Caco-2 (cell line): ENCODE data around the gene AQR. TPM values are rescaled to one million over a fixed set of nuclear protein-coding genes. Genes with fewer than 3 reads are reported as not detected.
"Not testable (repeated sequence)": the region's sequence is repeated elsewhere in the genome, so short reads cannot be mapped to it uniquely, and the experiment has no call there.

ENCODE experiments used
- BruUV-seq: library from RNA; stranded (reverse); fragments of 400-500 nt; replicated peaks from 2 replicates; lab custom pipeline; 2021; lab: Mats Ljungman, UMichigan
- CTCF ChIA-PET: fragments of 300-600 bp; sonication (Branson Sonifier 250); formaldehyde crosslinking; loops from one replicate; lab custom pipeline; 2022; ENCODE audit warnings: antibody characterized with exemption; lab: Charles Lee
- POLR2A ChIA-PET: fragments of 300-600 bp; sonication (Branson Sonifier 250); formaldehyde crosslinking; loops from one replicate; lab custom pipeline; 2022; ENCODE audit warnings: antibody characterized with exemption; lab: Charles Lee
- DNase-seq, 2 experiments: peaks; one replicate each; pipeline versions ENCODE4 v3.0.0 to v3.0.0-alpha.2; 2020 to 2022
- H3K27me3 ChIP-seq: replicated peaks from 2 replicates; pipeline ENCODE4 v1.6.0; 2011; ENCODE audit warnings: low read length; ENCODE audit not compliant: control insufficient read depth, insufficient read depth
- H3K36me3 ChIP-seq: 2 replicates; pipeline ENCODE4 v1.5.1; 2011; ENCODE audit warnings: low read length; ENCODE audit not compliant: control insufficient read depth, insufficient read depth
- H3K4me1 ChIP-seq: fragments of 250-450 bp; sonication (Bioruptor Pico); 2 replicates; pipeline ENCODE4 v1.5.1; 2020; ENCODE audit warnings: mild to moderate bottlenecking
- H3K4me3 ChIP-seq: 2 replicates; pipeline ENCODE4 v1.5.1; 2011; ENCODE audit warnings: low read depth, mild to moderate bottlenecking, control low read depth, low read length
- H3K9me3 ChIP-seq: fragments of 250-450 bp; sonication (Bioruptor Pico); 2 replicates; pipeline ENCODE4 v1.5.1; 2020; ENCODE audit warnings: mild to moderate bottlenecking, moderate library complexity
- H3K27ac Mint-ChIP-seq: one replicate; pipeline ENCODE4 v1.8.0; 2022; ENCODE audit warnings: mixed read lengths; ENCODE audit not compliant: unreplicated experiment
- H3K27me3 Mint-ChIP-seq: one replicate; pipeline ENCODE4 v1.8.0; 2022; ENCODE audit warnings: mixed read lengths; ENCODE audit not compliant: insufficient read depth, unreplicated experiment
- H3K36me3 Mint-ChIP-seq: one replicate; pipeline ENCODE4 v1.8.0; 2022; ENCODE audit warnings: mild to moderate bottlenecking, mixed read lengths; ENCODE audit not compliant: insufficient read depth, unreplicated experiment
- H3K4me1 Mint-ChIP-seq: one replicate; pipeline ENCODE4 v1.8.0; 2022; ENCODE audit warnings: low read depth, mixed read lengths; ENCODE audit not compliant: unreplicated experiment
- H3K4me3 Mint-ChIP-seq: one replicate; pipeline ENCODE4 v1.8.0; 2022; ENCODE audit warnings: mild to moderate bottlenecking, moderate library complexity, mixed read lengths; ENCODE audit not compliant: unreplicated experiment
- H3K9me3 Mint-ChIP-seq: one replicate; pipeline ENCODE4 v1.8.0; 2022; ENCODE audit warnings: mixed read lengths; ENCODE audit not compliant: unreplicated experiment
- intact Hi-C: fragments of 100-400 bp; cut with micrococcal nuclease; formaldehyde crosslinking; loops from one replicate; pipeline ENCODE4 v1.10.0; 2022; ENCODE audit not compliant: unreplicated experiment
- total RNA-seq: library from RNA; stranded (reverse); gene quantifications from 2 replicates; pipeline ENCODE4 v1.2.3, GENCODE V29; 2022
- TF ChIP-seq, protein P1 (sequence below), 2 experiments: fragments of 200-600 bp in 1 of 2; IDR thresholded peaks; 1 replicate in 1 of 2; 2 replicates in 1 of 2; pipeline versions ENCODE4 v1.5.1 to v1.8.0; 2011 to 2022; ENCODE audit warnings: antibody characterized with exemption in 1 of 2, control low read depth in 1 of 2, inconsistent platforms in 1 of 2, low read depth in 1 of 2, low read length in 1 of 2, mild to moderate bottlenecking in 1 of 2, moderate library complexity in 1 of 2; ENCODE audit not compliant: insufficient read depth in 1 of 2, severe bottlenecking in 1 of 2, unreplicated experiment in 1 of 2

The AQR gene
- total RNA-seq, 1 experiment from 2014 or later = 27.7 TPM

DNA sequence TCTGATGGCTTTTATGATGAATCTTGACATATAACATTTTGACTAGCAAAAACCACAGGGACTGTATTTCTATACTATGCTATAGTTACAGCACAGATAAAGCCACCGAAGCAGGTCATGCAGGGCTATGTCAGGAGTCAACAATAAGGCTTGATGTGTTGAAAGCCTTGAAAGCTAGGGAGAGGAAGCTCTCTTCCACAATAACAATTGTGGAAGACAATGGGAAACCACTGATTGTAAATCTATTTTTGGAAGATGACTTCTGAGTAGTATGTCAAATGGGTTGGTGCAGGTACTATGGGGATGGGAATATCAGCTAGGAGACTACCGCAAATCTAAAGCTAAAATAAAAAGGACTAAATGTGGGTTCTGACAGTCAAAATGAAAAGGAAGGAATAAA lies 4.0 kb upstream of the AQR start:
- TF ChIP-seq, protein P1, sequence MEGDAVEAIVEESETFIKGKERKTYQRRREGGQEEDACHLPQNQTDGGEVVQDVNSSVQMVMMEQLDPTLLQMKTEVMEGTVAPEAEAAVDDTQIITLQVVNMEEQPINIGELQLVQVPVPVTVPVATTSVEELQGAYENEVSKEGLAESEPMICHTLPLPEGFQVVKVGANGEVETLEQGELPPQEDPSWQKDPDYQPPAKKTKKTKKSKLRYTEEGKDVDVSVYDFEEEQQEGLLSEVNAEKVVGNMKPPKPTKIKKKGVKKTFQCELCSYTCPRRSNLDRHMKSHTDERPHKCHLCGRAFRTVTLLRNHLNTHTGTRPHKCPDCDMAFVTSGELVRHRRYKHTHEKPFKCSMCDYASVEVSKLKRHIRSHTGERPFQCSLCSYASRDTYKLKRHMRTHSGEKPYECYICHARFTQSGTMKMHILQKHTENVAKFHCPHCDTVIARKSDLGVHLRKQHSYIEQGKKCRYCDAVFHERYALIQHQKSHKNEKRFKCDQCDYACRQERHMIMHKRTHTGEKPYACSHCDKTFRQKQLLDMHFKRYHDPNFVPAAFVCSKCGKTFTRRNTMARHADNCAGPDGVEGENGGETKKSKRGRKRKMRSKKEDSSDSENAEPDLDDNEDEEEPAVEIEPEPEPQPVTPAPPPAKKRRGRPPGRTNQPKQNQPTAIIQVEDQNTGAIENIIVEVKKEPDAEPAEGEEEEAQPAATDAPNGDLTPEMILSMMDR (IDR thresholded peaks at IDR 0.05; ENCODE audit: insufficient read depth in 1 of 2, low read depth in 1 of 2, low read length in 1 of 2, severe bottlenecking in 1 of 2, unreplicated experiment in 1 of 2) = no peak
- BruUV-seq = no TSS peak
- Mint-ChIP-seq H3K4me1 (peaks cover 2% of the 10 kb centered on the region), H3K4me3 (no peak overlapping the region), H3K27ac (no peak overlapping the region), H3K36me3 (peaks cover 17% of the 10 kb centered on the region), H3K27me3 (no peaks in the 10 kb centered on the region), H3K9me3 (no peaks in the 10 kb centered on the region)
- POLR2A ChIA-PET = no interaction called here
- Histone ChIP-seq H3K27me3 (no peaks in the 10 kb centered on the region), H3K36me3 (no peaks in the 10 kb centered on the region), H3K4me3 (no peak overlapping the region), H3K9me3 (no peaks in the 10 kb centered on the region), H3K4me1 (0 out of 2 replicates have a peak, but pooled peaks cover under 1% of the 10 kb centered on the region)
- DNase-seq = no peak
- CTCF ChIA-PET = no interaction called here
- intact Hi-C loops = no loop called here

DNA sequence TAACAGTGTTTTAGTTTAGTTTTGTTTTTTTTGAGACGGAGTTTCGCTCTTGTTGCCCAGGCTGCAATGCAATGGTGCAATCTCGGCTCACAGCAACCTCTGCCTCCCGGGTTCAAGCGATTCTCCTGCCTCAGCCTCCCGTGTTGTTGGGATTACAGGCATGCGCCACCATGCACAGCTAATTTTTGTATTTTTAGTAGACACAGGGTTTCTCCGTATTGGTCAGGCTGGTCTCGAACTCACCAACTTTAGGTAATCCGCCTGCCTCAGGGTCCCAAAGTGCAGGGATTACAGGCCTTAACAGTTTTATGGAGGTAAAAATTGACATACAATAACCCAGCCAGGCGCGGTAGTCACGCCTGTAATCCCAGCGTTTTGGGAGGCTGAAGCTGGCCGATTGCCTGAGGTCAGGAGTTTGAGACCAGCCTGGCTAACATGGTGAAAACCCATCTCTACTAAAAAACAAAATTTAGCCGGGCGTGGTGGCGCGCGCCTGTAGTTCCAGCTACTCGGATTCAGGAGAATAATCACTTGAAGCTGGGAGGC lies 629 bp upstream of the AQR start:
- intact Hi-C loops, DNase-seq, BruUV-seq, H3K27me3 ChIP-seq, H3K4me1 ChIP-seq, H3K9me3 Mint-ChIP-seq, H3K36me3 ChIP-seq, H3K9me3 ChIP-seq, H3K27me3 Mint-ChIP-seq: not testable (repeated sequence)
- peaks cover 26% of the 10 kb centered on the region for H3K36me3 Mint-ChIP-seq
- peak overlapping the region; percentile 93 for H3K4me3 ChIP-seq
- POLR2A ChIA-PET = interaction anchor here (0.7 to 1.5 kb wide), 3 partner anchors 13 to 18 kb away, joined by 3 to 26 read pairs (median 6); partner anchors contain the start of gene ZNF770
- peak overlapping the region; percentile 99 for H3K27ac Mint-ChIP-seq
- peaks cover 25% of the 10 kb centered on the region for H3K4me1 Mint-ChIP-seq
- peak overlapping the region; percentile 98 for H3K4me3 Mint-ChIP-seq
- CTCF ChIA-PET = interaction anchor here (0.6 to 1.5 kb wide), 12 partner anchors 10 to 910 kb away, joined by 3 to 30 read pairs (median 3); partner anchors contain the start of gene ZNF770

DNA sequence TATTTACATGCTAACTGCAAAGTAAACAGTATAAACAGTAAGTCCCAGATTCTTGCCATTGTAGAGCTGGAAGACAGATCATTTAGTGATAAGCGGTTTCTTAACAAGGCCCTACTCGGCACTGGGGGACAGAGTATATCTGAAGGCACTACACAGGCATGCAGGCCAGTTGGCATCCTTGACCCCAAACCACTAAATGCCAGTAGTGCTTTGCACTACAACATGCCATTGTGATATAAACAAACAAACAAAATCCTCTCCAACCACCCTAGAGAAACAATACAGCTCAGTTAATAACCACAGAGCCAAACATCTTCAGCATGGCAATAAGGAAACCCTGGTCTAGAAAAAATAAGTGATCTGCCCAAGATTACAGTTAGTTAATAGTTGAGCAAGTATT lies 5.3 kb downstream of the AQR start:
- DNase-seq = no peak
- intact Hi-C loops = no loop called here
- no peak overlapping the region for H3K27ac Mint-ChIP-seq
- no peaks in the 10 kb centered on the region for H3K9me3 ChIP-seq
- H3K4me3 ChIP-seq = no peak overlapping the region
- BruUV-seq = no TSS peak
- H3K36me3 ChIP-seq = no peaks in the 10 kb centered on the region
- H3K27me3 Mint-ChIP-seq = no peaks in the 10 kb centered on the region
- peaks cover 25% of the 10 kb centered on the region for H3K4me1 Mint-ChIP-seq
- H3K27me3 ChIP-seq = no peaks in the 10 kb centered on the region
- TF ChIP-seq, protein P1 (IDR thresholded peaks at IDR 0.05; ENCODE audit: insufficient read depth in 1 of 2, low read depth in 1 of 2, low read length in 1 of 2, severe bottlenecking in 1 of 2, unreplicated experiment in 1 of 2) = no peak
- ChIA-PET POLR2A (interaction anchor here (0.7 kb wide), 1 partner anchor 212 kb away, joined by 3 read pairs; no protein-coding TSS in a partner anchor), CTCF (no interaction called here)
- 0 out of 2 replicates have a peak, but pooled peaks cover 3% of the 10 kb centered on the region for H3K4me1 ChIP-seq
- no peaks in the 10 kb centered on the region for H3K9me3 Mint-ChIP-seq
- peaks cover 54% of the 10 kb centered on the region for H3K36me3 Mint-ChIP-seq
- no peak overlapping the region for H3K4me3 Mint-ChIP-seq
